WERI-Rb-1 (cell line): ENCODE measurements around the gene IGHMBP2.

Experiments used
- DNase-seq: peaks from one replicate; pipeline ENCODE4 v3.0.0-alpha.2; 2020
- H3K27ac ChIP-seq: fragments of 250-450 bp; sonication (Bioruptor Pico); 2 replicates; pipeline ENCODE4 v1.5.1; 2020; ENCODE audit warnings: mild to moderate bottlenecking, moderate library complexity
- H3K27me3 ChIP-seq: fragments of 250-450 bp; sonication (Bioruptor Pico); 2 replicates; pipeline ENCODE4 v1.5.1; 2021; ENCODE audit warnings: mild to moderate bottlenecking, low read depth, moderate library complexity; ENCODE audit not compliant: insufficient read depth, severe bottlenecking
- H3K36me3 ChIP-seq: fragments of 250-450 bp; sonication (Bioruptor Pico); 2 replicates; pipeline ENCODE4 v1.5.1; 2020; ENCODE audit warnings: mild to moderate bottlenecking, moderate library complexity
- H3K4me3 ChIP-seq: 2 replicates; pipeline ENCODE4 v1.5.1; 2011; ENCODE audit warnings: low read depth, mild to moderate bottlenecking, control low read depth, low read length
- H3K9me3 ChIP-seq: fragments of 250-450 bp; sonication (Bioruptor Pico); 2 replicates; pipeline ENCODE4 v1.5.1; 2021; ENCODE audit warnings: mild to moderate bottlenecking, moderate library complexity; ENCODE audit not compliant: severe bottlenecking
- CTCF ChIP-seq: IDR thresholded peaks from 2 replicates; pipeline ENCODE4 v1.5.1; 2011; ENCODE audit warnings: low read depth, mild to moderate bottlenecking, control low read depth, inconsistent platforms, low read length

Gene IGHMBP2

GRCh38 chr11:68948496-68948895, 44.8 kb downstream of the IGHMBP2 start:
- Histone ChIP-seq H3K36me3 (no peaks in the 10 kb centered on the region), H3K27me3 (no peaks in the 10 kb centered on the region), H3K27ac (no peak overlapping the region), H3K9me3 (no peaks in the 10 kb centered on the region), H3K4me3 (no peak overlapping the region)
- TF ChIP-seq CTCF, result no peak
- DNase-seq, result no peak

GRCh38 chr11:68948935-68949334, 45.2 kb downstream of the IGHMBP2 start:
- Histone ChIP-seq H3K27me3 (no peaks in the 10 kb centered on the region), H3K4me3 (no peak overlapping the region), H3K36me3 (no peaks in the 10 kb centered on the region), H3K9me3 (no peaks in the 10 kb centered on the region), H3K27ac (no peak overlapping the region)
- TF ChIP-seq CTCF, result no peak
- DNase-seq, result no peak

- Histone ChIP-seq H3K27me3 (no peaks in the 10 kb centered on the region), H3K27ac (no peak overlapping the region), H3K36me3 (no peaks in the 10 kb centered on the region), H3K9me3 (no peaks in the 10 kb centered on the region), H3K4me3 (no peak overlapping the region)
- DNase-seq, result peak; percentile 38
- peak; percentile 61 for TF ChIP-seq CTCF
These were observed 46.6 kb downstream of the IGHMBP2 start for GRCh38 chr11:68950270-68950669.

GRCh38 chr11:68950762-68951161, 47.1 kb downstream of the IGHMBP2 start:
- no peak for DNase-seq
- no peak for TF ChIP-seq CTCF
- no peak overlapping the region for H3K27ac ChIP-seq
- no peak overlapping the region for H3K4me3 ChIP-seq
- H3K9me3 ChIP-seq, result no peaks in the 10 kb centered on the region
- H3K27me3 ChIP-seq, result no peaks in the 10 kb centered on the region
- H3K36me3 ChIP-seq, result no peaks in the 10 kb centered on the region

- Histone ChIP-seq H3K4me3 (no peak overlapping the region), H3K9me3 (no peaks in the 10 kb centered on the region), H3K27ac (no peak overlapping the region), H3K27me3 (no peaks in the 10 kb centered on the region), H3K36me3 (no peaks in the 10 kb centered on the region)
- TF ChIP-seq CTCF, result no peak
- no peak for DNase-seq
These were observed 51.3 kb downstream of the IGHMBP2 start for GRCh38 chr11:68954836-68955606.

GRCh38 chr11:68955607-68955958, 51.9 kb downstream of the IGHMBP2 start:
- Histone ChIP-seq H3K27me3 (no peaks in the 10 kb centered on the region), H3K27ac (no peak overlapping the region), H3K36me3 (no peaks in the 10 kb centered on the region), H3K4me3 (no peak overlapping the region), H3K9me3 (no peaks in the 10 kb centered on the region)
- no peak for TF ChIP-seq CTCF
- no peak for DNase-seq
